DLD1 (cell line): ENCODE results near the gene PPP1R12C.

ENCODE experiments used
- in situ Hi-C: cut with HindIII; loops from 2 replicates; pipeline ENCODE4 v1.10.0; 2017; ENCODE audit warnings: low sequenced_read_pairs

The PPP1R12C gene

GRCh38 chr19:55146705-55147273 is 29.4 kb upstream of the PPP1R12C start:
- in situ Hi-C loops, result no loop called here

- in situ Hi-C loops, result no loop called here
These were observed 28.8 kb upstream of the PPP1R12C start for GRCh38 chr19:55146078-55146704.

GRCh38 chr19:55145232-55145631 is 27.8 kb upstream of the PPP1R12C start:
- in situ Hi-C loops, result no loop called here

- in situ Hi-C loops, result no loop called here
These were observed 24.3 kb upstream of the PPP1R12C start for GRCh38 chr19:55141696-55142095.

- in situ Hi-C loops, result no loop called here
These were observed 20.5 kb upstream of the PPP1R12C start for GRCh38 chr19:55137915-55138314.

GRCh38 chr19:55136399-55137102 is 19.1 kb upstream of the PPP1R12C start:
- in situ Hi-C loops, result no loop called here

- in situ Hi-C loops, result no loop called here
These were observed 17.3 kb upstream of the PPP1R12C start for GRCh38 chr19:55134736-55135135.

- in situ Hi-C loops, result no loop called here
These were observed 16.4 kb upstream of the PPP1R12C start for GRCh38 chr19:55133639-55134444.

- in situ Hi-C loops, result no loop called here
These were observed 15.2 kb upstream of the PPP1R12C start for GRCh38 chr19:55132453-55133129.

- in situ Hi-C loops, result no loop called here
These were observed 14.0 kb upstream of the PPP1R12C start for GRCh38 chr19:55131421-55131820.

GRCh38 chr19:55119053-55119452 is 1.6 kb upstream of the PPP1R12C start:
- in situ Hi-C loops, result no loop called here

- in situ Hi-C loops, result no loop called here
These were observed 1.1 kb upstream of the PPP1R12C start for GRCh38 chr19:55118401-55118991.

GRCh38 chr19:55117663-55118391 is 390 bp upstream of the PPP1R12C start:
- in situ Hi-C loops, result no loop called here

- in situ Hi-C loops, result no loop called here
These were observed 1.1 kb downstream of the PPP1R12C start for GRCh38 chr19:55116232-55116858.

GRCh38 chr19:55115446-55116065 is 1.9 kb downstream of the PPP1R12C start:
- in situ Hi-C loops, result no loop called here

- in situ Hi-C loops, result no loop called here
These were observed 2.8 kb downstream of the PPP1R12C start for GRCh38 chr19:55114566-55115145.

- in situ Hi-C loops, result no loop called here
These were observed 3.8 kb downstream of the PPP1R12C start for GRCh38 chr19:55113570-55114039.

GRCh38 chr19:55112777-55113569 is 4.5 kb downstream of the PPP1R12C start:
- in situ Hi-C loops, result no loop called here
